Caco-2 (cell line): ENCODE data around the gene TGFBR2. TPM values are rescaled to one million over a fixed set of nuclear protein-coding genes. Genes with fewer than 3 reads are reported as not detected.

Experiments used
- BruUV-seq: library from RNA; stranded (reverse); fragments of 400-500 nt; replicated peaks from 2 replicates; lab custom pipeline; 2021; lab: Mats Ljungman, UMichigan
- CTCF ChIA-PET: fragments of 300-600 bp; sonication (Branson Sonifier 250); formaldehyde crosslinking; loops from one replicate; lab custom pipeline; 2022; ENCODE audit warnings: antibody characterized with exemption; lab: Charles Lee
- POLR2A ChIA-PET: fragments of 300-600 bp; sonication (Branson Sonifier 250); formaldehyde crosslinking; loops from one replicate; lab custom pipeline; 2022; ENCODE audit warnings: antibody characterized with exemption; lab: Charles Lee
- DNase-seq, 2 experiments: peaks; one replicate each; pipeline versions ENCODE4 v3.0.0 to v3.0.0-alpha.2; 2020 to 2022
- H3K27me3 ChIP-seq: replicated peaks from 2 replicates; pipeline ENCODE4 v1.6.0; 2011; ENCODE audit warnings: low read length; ENCODE audit not compliant: control insufficient read depth, insufficient read depth
- H3K36me3 ChIP-seq: 2 replicates; pipeline ENCODE4 v1.5.1; 2011; ENCODE audit warnings: low read length; ENCODE audit not compliant: control insufficient read depth, insufficient read depth
- H3K4me1 ChIP-seq: fragments of 250-450 bp; sonication (Bioruptor Pico); 2 replicates; pipeline ENCODE4 v1.5.1; 2020; ENCODE audit warnings: mild to moderate bottlenecking
- H3K4me3 ChIP-seq: 2 replicates; pipeline ENCODE4 v1.5.1; 2011; ENCODE audit warnings: low read depth, mild to moderate bottlenecking, control low read depth, low read length
- H3K9me3 ChIP-seq: fragments of 250-450 bp; sonication (Bioruptor Pico); 2 replicates; pipeline ENCODE4 v1.5.1; 2020; ENCODE audit warnings: mild to moderate bottlenecking, moderate library complexity
- H3K27ac Mint-ChIP-seq: one replicate; pipeline ENCODE4 v1.8.0; 2022; ENCODE audit warnings: mixed read lengths; ENCODE audit not compliant: unreplicated experiment
- H3K27me3 Mint-ChIP-seq: one replicate; pipeline ENCODE4 v1.8.0; 2022; ENCODE audit warnings: mixed read lengths; ENCODE audit not compliant: insufficient read depth, unreplicated experiment
- H3K36me3 Mint-ChIP-seq: one replicate; pipeline ENCODE4 v1.8.0; 2022; ENCODE audit warnings: mild to moderate bottlenecking, mixed read lengths; ENCODE audit not compliant: insufficient read depth, unreplicated experiment
- H3K4me1 Mint-ChIP-seq: one replicate; pipeline ENCODE4 v1.8.0; 2022; ENCODE audit warnings: low read depth, mixed read lengths; ENCODE audit not compliant: unreplicated experiment
- H3K4me3 Mint-ChIP-seq: one replicate; pipeline ENCODE4 v1.8.0; 2022; ENCODE audit warnings: mild to moderate bottlenecking, moderate library complexity, mixed read lengths; ENCODE audit not compliant: unreplicated experiment
- H3K9me3 Mint-ChIP-seq: one replicate; pipeline ENCODE4 v1.8.0; 2022; ENCODE audit warnings: mixed read lengths; ENCODE audit not compliant: unreplicated experiment
- CTCF ChIP-seq, 2 experiments: fragments of 200-600 bp in 1 of 2; IDR thresholded peaks; 1 replicate in 1 of 2; 2 replicates in 1 of 2; pipeline versions ENCODE4 v1.5.1 to v1.8.0; 2011 to 2022; ENCODE audit warnings: antibody characterized with exemption in 1 of 2, control low read depth in 1 of 2, inconsistent platforms in 1 of 2, low read depth in 1 of 2, low read length in 1 of 2, mild to moderate bottlenecking in 1 of 2, moderate library complexity in 1 of 2; ENCODE audit not compliant: insufficient read depth in 1 of 2, severe bottlenecking in 1 of 2, unreplicated experiment in 1 of 2
- intact Hi-C: fragments of 100-400 bp; cut with micrococcal nuclease; formaldehyde crosslinking; loops from one replicate; pipeline ENCODE4 v1.10.0; 2022; ENCODE audit not compliant: unreplicated experiment
- total RNA-seq: library from RNA; stranded (reverse); gene quantifications from 2 replicates; pipeline ENCODE4 v1.2.3, GENCODE V29; 2022

The TGFBR2 gene
- total RNA-seq, 1 experiment from 2014 or later = 40.5 TPM

- Mint-ChIP-seq H3K9me3 (no peaks in the 10 kb centered on the region), H3K36me3 (peaks cover 89% of the 10 kb centered on the region), H3K4me1 (peaks cover 52% of the 10 kb centered on the region), H3K4me3 (no peak overlapping the region), H3K27ac (no peak overlapping the region), H3K27me3 (no peaks in the 10 kb centered on the region)
- no TSS peak for BruUV-seq
- peaks cover 43% of the 10 kb centered on the region for H3K4me1 ChIP-seq
- H3K9me3 ChIP-seq = no peaks in the 10 kb centered on the region
- POLR2A ChIA-PET = no interaction called here
- CTCF ChIA-PET = no interaction called here
- no peaks in the 10 kb centered on the region; the same call in 1 of the 2 replicates for H3K36me3 ChIP-seq
- no peak for TF ChIP-seq CTCF (IDR thresholded peaks at IDR 0.05; ENCODE audit: insufficient read depth in 1 of 2, low read depth in 1 of 2, low read length in 1 of 2, severe bottlenecking in 1 of 2, unreplicated experiment in 1 of 2)
- intact Hi-C loops = no loop called here
- no peak for DNase-seq
- no peaks in the 10 kb centered on the region for H3K27me3 ChIP-seq
- no peak overlapping the region for H3K4me3 ChIP-seq
Observed at GRCh38 chr3:30632521-30632920, 26.1 kb downstream of the TGFBR2 start.

- Histone ChIP-seq H3K9me3 (no peaks in the 10 kb centered on the region), H3K4me1 (peaks cover 35% of the 10 kb centered on the region), H3K27me3 (no peaks in the 10 kb centered on the region), H3K36me3 (no peaks in the 10 kb centered on the region; the same call in 1 of the 2 replicates), H3K4me3 (no peak overlapping the region)
- Mint-ChIP-seq H3K27me3 (no peaks in the 10 kb centered on the region), H3K4me1 (peaks cover 51% of the 10 kb centered on the region), H3K36me3 (peaks cover 88% of the 10 kb centered on the region), H3K4me3 (no peak overlapping the region), H3K9me3 (no peaks in the 10 kb centered on the region), H3K27ac (no peak overlapping the region)
- TF ChIP-seq CTCF (IDR thresholded peaks at IDR 0.05; ENCODE audit: insufficient read depth in 1 of 2, low read depth in 1 of 2, low read length in 1 of 2, severe bottlenecking in 1 of 2, unreplicated experiment in 1 of 2) = no peak
- intact Hi-C loops = no loop called here
- ChIA-PET CTCF (no interaction called here), POLR2A (no interaction called here)
- BruUV-seq = no TSS peak
- DNase-seq = no peak
Observed at GRCh38 chr3:30633718-30634117, 27.3 kb downstream of the TGFBR2 start.

GRCh38 chr3:30634761-30635735 is 28.6 kb downstream of the TGFBR2 start:
- CTCF ChIA-PET = no interaction called here
- POLR2A ChIA-PET = no interaction called here
- Mint-ChIP-seq H3K4me1 (peaks cover 40% of the 10 kb centered on the region), H3K4me3 (no peak overlapping the region), H3K27ac (no peak overlapping the region), H3K9me3 (no peaks in the 10 kb centered on the region), H3K27me3 (no peaks in the 10 kb centered on the region), H3K36me3 (peaks cover 75% of the 10 kb centered on the region)
- Histone ChIP-seq H3K36me3 (no peaks in the 10 kb centered on the region; the same call in 1 of the 2 replicates), H3K4me1 (peaks cover 22% of the 10 kb centered on the region), H3K4me3 (no peak overlapping the region), H3K9me3 (no peaks in the 10 kb centered on the region), H3K27me3 (no peaks in the 10 kb centered on the region)
- no peak for DNase-seq
- no TSS peak for BruUV-seq
- TF ChIP-seq CTCF (IDR thresholded peaks at IDR 0.05; ENCODE audit: insufficient read depth in 1 of 2, low read depth in 1 of 2, low read length in 1 of 2, severe bottlenecking in 1 of 2, unreplicated experiment in 1 of 2) = no peak
- intact Hi-C loops = no loop called here
